ENCODE results near the gene DYRK4.

DYRK4 gene

DNA sequence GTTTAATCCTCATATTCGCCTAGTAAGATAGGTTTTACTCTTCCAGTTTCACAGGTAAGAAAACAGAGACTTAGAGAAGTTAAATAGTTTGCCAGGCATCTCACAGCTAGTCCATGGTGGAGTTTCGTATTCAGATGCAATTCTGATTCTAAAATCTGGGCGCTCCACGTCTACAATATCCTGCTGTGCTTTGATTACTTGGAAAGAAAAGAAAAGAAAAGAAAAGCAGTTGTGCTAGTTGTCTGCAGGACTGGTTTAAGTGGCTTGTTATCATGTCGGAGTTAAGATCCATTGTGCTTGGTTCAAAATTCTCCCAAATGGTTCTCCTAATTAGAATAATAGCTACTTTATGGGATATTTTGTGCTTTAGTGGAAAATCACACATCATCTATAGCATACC is 68.3 kb downstream of the DYRK4 start:
- no peak for DNase-seq

DNA sequence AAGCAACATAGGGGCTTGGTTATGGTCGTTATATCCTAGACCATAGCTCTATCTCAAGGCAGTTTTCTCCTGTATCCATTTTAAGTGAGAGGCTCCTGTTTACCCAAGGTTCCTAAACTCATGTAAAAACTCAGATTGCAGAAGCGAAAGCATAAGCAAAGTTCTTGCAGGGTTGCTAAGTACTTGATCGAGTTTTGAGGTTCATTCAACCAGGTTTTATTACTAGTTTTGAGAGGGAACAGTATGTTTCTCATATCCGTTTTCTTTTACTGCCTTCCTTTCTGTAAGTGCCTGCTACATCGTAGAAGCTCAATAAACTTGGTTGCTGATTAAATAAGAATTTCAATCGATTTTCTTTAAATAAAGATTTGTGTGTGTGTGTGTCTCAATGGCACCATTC is 81.7 kb downstream of the DYRK4 start:
- no peak for DNase-seq

DNA sequence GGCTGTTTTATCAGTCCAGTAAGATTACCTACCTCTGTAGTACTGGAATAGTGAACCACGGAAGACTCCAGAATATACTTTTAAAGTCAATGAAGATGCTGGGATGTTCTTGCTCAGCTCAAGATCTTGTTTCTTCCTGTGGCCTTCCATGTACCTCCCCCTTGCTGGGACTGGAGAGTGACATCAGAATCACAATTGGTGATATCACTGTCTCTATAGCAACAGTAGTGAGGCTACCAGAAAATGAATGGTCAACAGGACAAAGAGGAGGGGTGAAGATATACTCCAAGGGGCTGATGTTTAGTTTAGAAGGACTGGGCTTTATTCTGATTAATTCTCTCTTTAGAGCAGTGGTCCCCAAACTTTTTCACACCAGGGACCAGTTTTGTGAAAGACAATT is 83.0 kb downstream of the DYRK4 start:
- no peak for DNase-seq

DNA sequence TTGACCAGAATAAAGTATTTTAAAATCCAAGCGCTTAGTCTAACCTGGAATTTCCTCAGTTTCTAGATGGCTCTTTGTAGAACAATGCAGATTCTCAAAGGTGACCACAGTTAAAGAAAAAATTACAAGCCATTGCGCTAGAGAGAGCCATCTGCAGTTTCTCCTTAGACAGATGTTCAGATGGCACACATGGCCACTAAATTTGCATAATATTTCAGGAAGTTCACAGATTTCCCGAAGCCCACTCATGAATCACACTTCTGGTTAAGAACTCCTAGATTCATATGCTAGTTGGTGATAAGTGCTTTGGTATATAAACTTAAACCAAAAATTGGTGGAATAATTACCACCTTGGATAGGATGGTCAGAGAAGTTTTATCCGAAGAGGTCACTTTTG is 86.1 kb downstream of the DYRK4 start:
- no peak for DNase-seq

DNA sequence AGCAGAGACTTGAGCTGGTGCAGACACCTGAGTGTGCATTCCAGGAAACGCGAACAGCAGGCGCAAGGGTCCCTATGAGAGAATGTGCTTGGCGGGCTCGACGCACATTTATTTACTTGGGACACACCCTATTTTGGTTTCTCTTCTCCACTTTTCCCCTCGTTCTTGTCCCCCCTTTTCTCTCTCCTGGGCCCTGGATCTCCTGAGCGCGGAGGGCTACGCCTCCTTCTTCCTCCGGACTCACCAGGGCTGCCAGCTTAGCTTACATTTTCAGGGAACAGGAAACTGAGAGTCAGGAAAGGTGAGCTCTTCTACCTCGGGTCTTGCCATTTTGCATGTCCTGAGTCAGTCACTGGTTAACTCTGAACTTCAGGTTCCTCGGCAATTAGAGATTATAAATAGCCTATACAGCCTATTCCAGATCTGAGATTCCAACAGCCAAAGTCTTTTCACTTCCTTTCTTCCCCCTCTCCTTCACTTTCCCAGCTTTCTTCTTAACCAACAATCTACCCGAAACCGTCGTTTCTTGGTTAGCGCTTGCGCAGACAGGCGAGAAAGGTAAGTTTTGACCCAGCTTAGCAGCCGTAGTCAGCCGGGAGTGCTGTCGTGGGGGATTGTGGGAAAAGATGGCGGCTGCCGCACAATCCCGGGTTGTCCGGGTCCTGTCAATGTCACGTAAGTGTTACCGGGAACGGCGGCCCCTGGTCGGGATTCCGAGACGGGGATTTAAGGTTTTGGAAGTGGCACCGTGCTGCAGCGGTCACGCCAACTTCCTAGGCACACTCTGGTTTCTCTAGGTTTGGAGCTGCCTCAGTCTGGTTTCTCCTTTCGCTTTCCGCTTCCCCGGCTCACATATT is 86.7 kb downstream of the DYRK4 start, which contains the start of the genes AKAP3 and NDUFA9:
Gene AKAP3, minus strand, starts transcription at position 551 of the 857 bp plus-strand sequence. CDS start 10,855 bp downstream, outside the sequence.
Gene NDUFA9, plus strand, starts transcription at position 614 of the 857 bp plus-strand sequence. Its CDS starts 13 bp downstream, at position 627.
- peak; percentile 51 for DNase-seq

DNA sequence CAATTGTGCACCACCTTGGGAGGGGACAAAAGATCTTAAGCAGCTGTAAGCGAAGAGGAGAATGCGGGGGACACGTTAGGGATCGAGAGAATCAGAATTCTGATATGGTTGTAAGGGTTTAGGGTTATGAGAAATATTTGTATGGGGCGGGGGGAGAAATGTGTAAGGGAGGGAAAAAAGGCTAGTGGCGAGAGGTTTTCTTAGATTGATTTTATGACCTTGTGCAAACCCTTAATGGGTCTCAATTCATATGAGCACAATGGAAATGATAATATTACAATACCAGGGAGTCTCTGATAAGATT is 87.3 kb downstream of the DYRK4 start:
- DNase-seq = no peak

DNA sequence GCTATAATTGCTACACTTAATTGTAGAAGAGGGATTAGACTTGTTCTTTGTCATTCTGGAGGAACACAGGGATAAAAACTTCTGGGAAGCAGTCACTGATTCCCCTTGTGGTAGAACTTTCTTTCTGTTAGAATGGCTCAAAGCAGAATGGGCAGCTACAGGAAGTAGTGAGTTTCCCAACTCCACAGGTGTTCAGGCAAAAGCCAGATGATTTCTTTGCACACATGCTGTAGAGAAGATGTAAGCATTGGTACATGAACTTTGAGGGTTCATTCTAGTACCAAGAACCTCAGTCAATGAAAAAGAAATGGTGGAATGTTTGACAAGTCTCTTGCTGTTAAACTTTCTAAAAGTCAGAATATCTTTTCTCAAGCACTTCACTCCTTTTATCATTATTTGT is 91.2 kb downstream of the DYRK4 start:
- DNase-seq = no peak

DNA sequence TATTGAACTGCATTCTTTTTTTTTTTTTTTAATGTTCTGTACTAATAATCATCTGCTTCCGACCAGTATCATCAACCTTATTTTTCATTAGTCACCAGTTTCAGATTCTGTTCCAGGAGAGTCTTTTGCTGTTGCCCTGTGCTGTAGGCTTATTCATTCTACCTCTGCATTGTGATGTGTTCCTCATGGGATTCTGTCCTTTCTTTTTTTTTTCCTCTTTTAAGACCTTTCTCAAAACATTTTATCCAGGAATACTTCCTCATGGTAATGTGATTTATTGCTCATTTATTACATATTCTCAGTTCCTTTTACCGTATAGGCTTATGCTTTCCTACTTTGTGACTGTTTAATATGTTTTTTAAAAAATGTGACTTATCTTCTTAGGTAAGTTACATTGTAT is 91.7 kb downstream of the DYRK4 start:
- no peak for DNase-seq

Measured in NCI-H2107 (cell line).